Right lobe of liver (tissue), 4 donors: Measurements from ENCODE around the gene SLC8A1.

Experiments used
- CTCF ChIP-seq, 4 donors: fragments of 200-600 bp in 3 of 4; fragments of 450-650 bp in 1 of 4; IDR thresholded peaks; one replicate each; pipeline versions ENCODE4 v1.5.1 to v1.8.0; 2016 to 2022; ENCODE audit warnings: antibody characterized with exemption in 4 of 4, mild to moderate bottlenecking in 2 of 4
- POLR2A ChIP-seq: fragments of 450-650 bp; IDR thresholded peaks from one replicate; pipeline ENCODE4 v1.6.1; 2017; ENCODE audit warnings: antibody characterized with exemption, mild to moderate bottlenecking
- donor health status: DM: no; HTN: no; CAD: no.
- donor health status: DM: no; HTN: no; CAD: no.
- donor health status: DM: no; HTN: yes; CAD: no.

GRCh38 chr2:40317046-40317445 lies 134.8 kb downstream of the SLC8A1 start:
- TF ChIP-seq POLR2A (no peak), CTCF (IDR thresholded peaks at IDR 0.05) (no peak)
